Naive B cell (primary cell): ENCODE results near the gene GORASP1. TPM values are rescaled to one million over a fixed set of nuclear protein-coding genes. Genes with fewer than 3 reads are reported as not detected.

Experiments
- ATAC-seq, 2 donors: fragments of 150-1000 bp; cut with Tn5 transposase; 2 replicates each; pipeline ENCODE4 v1.10.0; 2021; ENCODE audit warnings: low read depth in 2 of 2, mild to moderate bottlenecking in 2 of 2, moderate library complexity in 2 of 2
- DNase-seq: peaks from one replicate; pipeline ENCODE4 v3.0.0; 2022
- H3K27ac Mint-ChIP-seq, 6 donors: one replicate each; pipeline ENCODE4 v1.8.0; 2020 to 2022; ENCODE audit warnings: mild to moderate bottlenecking in 6 of 6, mixed read lengths in 6 of 6, moderate library complexity in 5 of 6, inconsistent platforms in 2 of 6
- H3K27me3 Mint-ChIP-seq, 3 donors: one replicate each; pipeline ENCODE4 v1.8.0; 2021 to 2022; ENCODE audit warnings: mixed read lengths in 3 of 3, mild to moderate bottlenecking in 1 of 3
- H3K36me3 Mint-ChIP-seq, 2 donors: one replicate each; pipeline ENCODE4 v1.8.0; 2020 to 2022; ENCODE audit warnings: mixed read lengths in 2 of 2, inconsistent platforms in 1 of 2, mild to moderate bottlenecking in 1 of 2
- H3K4me1 Mint-ChIP-seq, 3 donors: one replicate each; pipeline ENCODE4 v1.8.0; 2020 to 2022; ENCODE audit warnings: mixed read lengths in 3 of 3, inconsistent platforms in 1 of 3, mild to moderate bottlenecking in 1 of 3, moderate library complexity in 1 of 3
- H3K4me3 Mint-ChIP-seq, 8 donors: one replicate each; pipeline ENCODE4 v1.8.0; 2020 to 2022; ENCODE audit warnings: mild to moderate bottlenecking in 8 of 8, mixed read lengths in 8 of 8, moderate library complexity in 8 of 8, inconsistent platforms in 2 of 8
- H3K9me3 Mint-ChIP-seq, 7 donors: one replicate each; pipeline ENCODE4 v1.8.0; 2020 to 2022; ENCODE audit warnings: mixed read lengths in 7 of 7, mild to moderate bottlenecking in 5 of 7, inconsistent platforms in 2 of 7, moderate library complexity in 1 of 7
- polyA plus RNA-seq, 6 donors: library from polyadenylated mRNA; unstranded; fragments of 300-500 nt; fragmentation: Illumina TruSeq; gene quantifications; one replicate each; pipeline ENCODE4 v1.2.3, GENCODE V29; 2021; ENCODE audit warnings: low read depth in 6 of 6

The GORASP1 gene
- polyA plus RNA-seq, 6 donors from 2014 or later = 19.7 to 36.7 (median 27.2) TPM

DNA sequence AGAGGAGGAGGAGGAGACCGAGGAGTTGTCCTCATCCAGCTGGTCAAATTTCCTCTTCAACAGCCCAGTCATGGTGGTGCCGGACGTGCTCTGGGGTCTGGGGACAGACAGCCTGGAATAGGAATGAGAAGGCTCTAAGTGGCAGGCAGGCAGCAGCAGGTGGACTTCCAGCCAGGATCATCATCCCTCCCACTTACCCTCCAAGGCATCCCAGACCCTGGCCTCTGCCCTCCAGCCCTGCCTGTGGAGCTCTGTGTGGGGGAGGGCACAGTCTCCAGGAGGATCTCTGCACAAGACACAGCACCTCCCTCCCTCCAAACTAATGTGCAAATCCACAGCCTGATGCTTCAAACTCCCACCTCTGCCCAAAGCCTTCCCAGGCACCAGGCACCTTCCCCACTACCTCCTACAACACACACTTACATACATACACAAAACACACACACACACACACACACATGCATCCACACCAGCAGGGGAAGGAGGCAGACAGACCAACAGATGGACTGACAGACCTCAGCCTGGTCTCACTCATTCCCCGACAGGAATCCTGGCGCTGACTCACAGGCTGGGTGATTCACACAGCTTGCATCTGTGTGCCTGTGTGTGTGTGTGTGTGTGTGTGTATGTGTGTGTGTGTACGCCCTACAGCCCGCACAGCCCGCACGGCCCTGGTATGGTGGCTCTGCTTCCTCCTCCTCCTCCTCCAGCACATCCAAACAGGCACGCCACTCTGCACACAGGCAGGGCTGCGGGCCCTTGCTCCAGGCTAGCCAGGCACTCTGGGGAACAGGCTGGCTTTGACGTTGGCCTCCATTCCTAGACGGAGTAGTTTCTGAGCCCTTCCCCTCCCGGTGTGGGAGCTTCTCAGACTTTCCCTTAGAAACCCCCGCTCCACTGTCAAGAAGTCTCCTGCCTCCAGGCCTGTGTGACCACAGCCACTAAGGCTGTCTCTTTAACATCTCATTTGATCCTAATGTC is 39.5 kb upstream of the GORASP1 start:
- peak; percentile 7 to 11 for ATAC-seq
- no peak for DNase-seq
- H3K27me3 Mint-ChIP-seq = no peaks in the 10 kb centered on the region
- peaks cover 0 to 2% (median 0%) of the 10 kb centered on the region in 7 donors for H3K9me3 Mint-ChIP-seq
- peak overlapping the region; percentile 96 to 100 (median 98) for H3K27ac Mint-ChIP-seq
- peaks cover 8 to 9% of the 10 kb centered on the region in 2 donors for H3K36me3 Mint-ChIP-seq
- peak overlapping the region; percentile 80 to 99 (median 89) for H3K4me3 Mint-ChIP-seq
- peaks cover 77 to 88% (median 79%) of the 10 kb centered on the region in 3 donors for H3K4me1 Mint-ChIP-seq

DNA sequence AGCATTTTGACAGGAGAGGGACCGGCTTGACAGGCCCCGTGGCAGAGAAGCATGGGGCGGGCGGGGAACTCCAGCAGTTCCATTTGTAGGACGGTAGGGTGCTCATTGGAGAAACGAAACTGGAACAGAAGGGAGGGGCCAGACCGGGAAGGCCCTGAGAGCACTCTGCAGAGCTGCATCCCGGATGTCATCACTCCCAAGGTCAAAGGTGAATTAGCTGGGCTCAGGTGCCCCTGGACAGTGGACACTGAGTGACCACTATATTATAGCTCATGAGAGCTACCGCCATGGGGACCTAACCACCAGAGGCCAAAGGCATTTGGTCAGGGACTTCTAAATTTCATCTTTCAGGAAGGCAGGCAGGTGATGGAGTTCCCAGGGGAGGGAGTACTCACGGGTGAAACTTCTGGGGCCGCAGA is 38.7 kb upstream of the GORASP1 start:
- no peaks in the 10 kb centered on the region for H3K27me3 Mint-ChIP-seq
- peaks cover 79 to 88% (median 79%) of the 10 kb centered on the region in 3 donors for H3K4me1 Mint-ChIP-seq
- ATAC-seq (no peak), DNase-seq (no peak)
- H3K4me3 Mint-ChIP-seq = peak overlapping the region; percentile 77 to 99 (median 89)
- peaks cover 8 to 9% of the 10 kb centered on the region in 2 donors for H3K36me3 Mint-ChIP-seq
- H3K9me3 Mint-ChIP-seq = peaks cover 0 to 2% (median 0%) of the 10 kb centered on the region in 7 donors
- H3K27ac Mint-ChIP-seq = peak overlapping the region; percentile 21 to 100 (median 88)

DNA sequence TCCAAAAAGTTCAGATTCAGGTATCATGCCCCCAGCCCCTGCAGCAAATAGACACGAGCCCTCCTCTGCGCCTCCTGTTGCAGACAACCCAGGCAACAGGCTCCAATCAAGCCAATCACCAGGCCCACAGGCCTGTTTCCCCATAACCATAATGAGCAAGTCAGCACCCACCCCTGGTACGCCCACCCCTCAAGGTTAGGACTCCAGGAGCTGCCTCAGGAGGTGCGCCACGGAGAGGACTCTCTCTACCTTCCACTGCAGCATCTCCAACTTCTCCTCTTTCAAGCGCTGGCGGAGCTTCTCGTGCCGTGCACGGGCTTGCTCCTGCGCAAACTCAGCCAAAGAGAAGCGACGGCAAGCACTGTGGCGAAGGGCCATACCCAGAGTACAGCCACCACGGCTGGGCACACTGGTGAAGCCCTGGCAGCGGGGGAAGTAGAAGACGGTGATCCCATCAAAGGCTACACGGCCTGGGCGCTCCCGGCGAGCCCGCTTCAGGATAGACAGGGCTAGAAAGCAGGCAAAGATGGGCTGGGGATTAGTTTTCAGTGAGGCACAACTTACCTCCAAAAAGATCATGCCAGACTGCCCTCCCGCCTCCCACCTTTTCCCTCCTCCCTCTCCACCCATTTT is 37.4 kb upstream of the GORASP1 start:
- DNase-seq (no peak), ATAC-seq (no peak)
- Mint-ChIP-seq H3K4me3 (peak overlapping the region in 5 of 8 donors; percentile 16 to 68 (median 53)), H3K27ac (peak overlapping the region in 4 of 6 donors; percentile 77 to 88 (median 82)), H3K36me3 (peaks cover 8 to 9% of the 10 kb centered on the region in 2 donors), H3K9me3 (peaks cover 0 to 2% (median 0%) of the 10 kb centered on the region in 7 donors), H3K27me3 (no peaks in the 10 kb centered on the region), H3K4me1 (peaks cover 73 to 84% (median 77%) of the 10 kb centered on the region in 3 donors)

DNA sequence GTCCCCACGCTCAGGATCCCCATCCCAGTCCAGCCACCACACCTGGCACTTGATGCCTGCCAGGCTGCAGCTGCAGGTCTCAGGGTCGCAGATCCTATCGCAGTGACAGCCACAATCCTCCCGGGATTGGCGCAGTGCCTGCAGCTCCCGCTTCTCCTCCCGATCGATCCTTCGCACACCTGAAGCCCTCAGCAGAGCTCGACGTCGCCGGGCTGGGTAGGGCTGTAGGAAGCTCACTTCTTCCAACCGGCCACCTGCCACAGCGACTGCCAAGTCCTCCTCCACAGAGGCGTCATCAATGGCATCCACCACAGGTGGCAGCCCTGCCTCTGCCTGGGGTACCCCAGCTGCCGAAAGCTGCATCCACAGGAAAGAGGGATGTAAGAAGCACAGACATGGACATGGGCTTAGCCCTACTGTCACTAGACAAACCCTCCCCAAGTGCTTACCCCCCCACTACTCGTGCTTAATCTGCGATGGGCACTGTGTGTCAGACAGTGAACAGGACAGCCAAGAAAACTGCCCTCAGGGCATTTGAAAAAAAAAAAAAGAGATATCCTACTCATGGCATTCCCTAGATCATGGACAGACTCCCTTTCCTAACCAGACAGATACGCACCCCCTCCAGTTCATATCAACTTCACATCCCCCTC is 36.8 kb upstream of the GORASP1 start:
- H3K4me1 Mint-ChIP-seq = peaks cover 67 to 78% (median 71%) of the 10 kb centered on the region in 3 donors
- H3K4me3 Mint-ChIP-seq = peak overlapping the region in 3 of 8 donors; percentile 16 to 68 (median 53)
- peaks cover 8 to 9% of the 10 kb centered on the region in 2 donors for H3K36me3 Mint-ChIP-seq
- H3K27me3 Mint-ChIP-seq = no peaks in the 10 kb centered on the region
- peak overlapping the region in 5 of 6 donors; percentile 21 to 88 (median 82) for H3K27ac Mint-ChIP-seq
- peaks cover 0 to 2% (median 0%) of the 10 kb centered on the region in 7 donors for H3K9me3 Mint-ChIP-seq
- ATAC-seq (no peak), DNase-seq (no peak)

DNA sequence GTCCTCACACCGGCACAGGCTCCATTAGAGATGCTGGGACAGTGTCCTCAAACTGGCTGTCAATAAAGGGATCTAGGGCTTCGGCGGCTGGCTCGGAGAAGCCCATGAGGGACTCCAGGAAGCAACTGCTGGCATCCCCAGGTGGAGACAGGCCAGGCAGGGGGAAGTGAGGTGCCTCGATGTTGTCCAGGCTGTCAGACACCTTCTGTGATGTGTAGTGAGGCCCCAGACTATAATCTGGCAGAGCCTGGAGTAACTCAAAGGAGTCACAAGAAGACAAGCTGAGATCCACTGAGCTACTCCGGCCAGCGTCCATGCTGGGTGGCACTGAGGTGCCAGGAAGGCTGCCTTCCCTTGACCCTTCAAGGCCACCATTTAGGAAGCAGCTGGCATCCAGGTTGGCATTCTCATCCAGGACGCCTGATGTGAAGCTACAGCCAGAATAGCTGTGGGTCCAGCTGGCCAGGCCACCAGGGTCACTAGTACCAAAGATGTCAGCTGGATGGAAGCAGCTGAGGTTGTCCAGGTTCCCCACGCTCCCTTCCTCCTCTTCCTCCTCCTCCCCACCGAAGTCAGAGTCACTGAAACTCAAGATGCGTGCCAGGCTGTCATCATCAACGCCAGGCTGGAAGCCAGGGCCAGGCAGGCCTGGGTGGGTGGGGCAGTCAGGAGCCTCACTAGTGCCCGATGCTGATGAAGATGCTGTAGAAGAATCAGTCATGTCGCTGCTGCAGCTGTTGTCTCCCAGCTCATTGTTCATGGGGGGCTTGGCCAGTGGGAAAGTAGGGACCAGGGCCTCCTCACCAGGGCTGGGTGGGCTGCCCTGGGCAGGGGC is 35.8 kb upstream of the GORASP1 start:
- H3K27ac Mint-ChIP-seq = peak overlapping the region in 4 of 6 donors; percentile 49 to 92 (median 74)
- peak overlapping the region in 3 of 8 donors; percentile 58 to 74 (median 68) for H3K4me3 Mint-ChIP-seq
- DNase-seq (no peak), ATAC-seq (no peak)
- peaks cover 57 to 68% (median 64%) of the 10 kb centered on the region in 3 donors for H3K4me1 Mint-ChIP-seq
- H3K27me3 Mint-ChIP-seq = no peaks in the 10 kb centered on the region
- H3K36me3 Mint-ChIP-seq = peaks cover 8 to 9% of the 10 kb centered on the region in 2 donors
- H3K9me3 Mint-ChIP-seq = peaks cover 0 to 2% (median 0%) of the 10 kb centered on the region in 7 donors

DNA sequence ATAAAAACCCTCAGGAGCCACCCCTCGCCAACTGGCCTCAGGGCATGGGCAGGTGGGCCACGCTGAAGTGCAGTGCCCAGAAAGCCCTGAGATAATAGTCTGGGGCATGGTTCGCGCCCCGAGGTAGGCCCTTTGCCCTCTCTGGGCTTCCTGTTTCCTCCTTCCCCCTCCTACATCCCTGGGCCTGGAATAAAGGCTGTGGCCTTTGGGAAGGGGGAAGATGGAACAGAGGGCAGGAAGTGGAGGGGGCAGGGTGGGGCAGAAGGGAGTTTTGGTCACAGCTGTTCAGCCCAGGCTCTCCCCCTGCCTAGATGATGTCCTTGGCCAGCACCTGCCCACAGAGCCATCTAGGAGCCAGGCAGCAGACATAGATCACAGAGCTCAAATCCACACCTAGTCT is 34.6 kb upstream of the GORASP1 start:
- no peak for DNase-seq
- H3K4me3 Mint-ChIP-seq = peak overlapping the region in 5 of 8 donors; percentile 39 to 74 (median 60)

DNA sequence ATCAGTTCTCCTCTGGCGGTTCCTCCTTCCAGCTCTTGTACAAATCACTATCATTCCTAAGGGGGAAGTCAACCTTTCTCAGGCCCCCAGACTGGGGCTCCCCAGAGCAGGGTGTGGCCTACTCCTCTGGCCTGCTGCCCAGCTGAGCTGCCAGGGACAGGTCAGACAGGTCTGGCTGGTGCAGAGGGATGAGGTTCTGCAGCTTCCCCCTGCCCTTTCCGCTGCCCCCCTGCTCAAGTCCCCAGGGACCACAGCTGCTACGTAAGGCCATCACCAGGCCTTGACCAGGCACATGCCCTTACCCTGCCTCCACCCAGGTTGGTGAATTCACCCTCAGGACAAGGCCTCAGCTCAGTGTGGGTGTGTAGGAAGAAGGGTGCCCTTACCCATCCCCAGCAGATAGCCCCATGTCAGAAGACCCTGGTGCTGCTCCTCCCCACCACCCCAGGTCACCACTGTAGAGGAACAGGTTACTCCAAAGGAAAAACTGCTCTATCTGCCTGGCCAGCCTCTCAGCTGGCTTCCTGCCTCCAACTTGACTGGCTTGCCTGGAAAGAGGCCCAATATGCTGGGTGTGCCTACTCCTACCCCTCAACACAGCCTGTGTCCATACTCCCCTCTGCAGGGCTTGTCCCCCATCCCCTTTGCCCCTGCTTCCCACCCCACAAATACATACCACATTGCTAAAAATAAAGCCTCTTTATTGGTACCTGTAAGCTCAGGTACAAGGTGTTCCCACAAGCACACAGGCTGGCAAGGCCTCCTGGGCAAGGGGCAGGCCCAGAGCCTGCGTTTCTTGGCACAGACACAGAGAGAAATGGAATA is 34.0 kb upstream of the GORASP1 start:
- peaks cover 9 to 13% of the 10 kb centered on the region in 2 donors for H3K36me3 Mint-ChIP-seq
- ATAC-seq (peak; percentile 29 to 32), DNase-seq (no peak)
- peaks cover 39 to 49% (median 46%) of the 10 kb centered on the region in 3 donors for H3K4me1 Mint-ChIP-seq
- H3K27me3 Mint-ChIP-seq = no peaks in the 10 kb centered on the region
- peak overlapping the region in 7 of 8 donors; percentile 30 to 70 (median 53) for H3K4me3 Mint-ChIP-seq
- H3K27ac Mint-ChIP-seq = peak overlapping the region; percentile 16 to 93 (median 88)
- peaks cover 0 to 2% (median 0%) of the 10 kb centered on the region in 7 donors for H3K9me3 Mint-ChIP-seq

More for the DNA sequence above, 34.6 kb upstream of the GORASP1 start:
- Mint-ChIP-seq H3K27ac (peak overlapping the region in 5 of 6 donors; percentile 50 to 93 (median 59)), H3K4me1 (peaks cover 45 to 56% (median 52%) of the 10 kb centered on the region in 3 donors), H3K36me3 (peaks cover 9 to 13% of the 10 kb centered on the region in 2 donors), H3K27me3 (no peaks in the 10 kb centered on the region), H3K9me3 (peaks cover 0 to 2% (median 0%) of the 10 kb centered on the region in 7 donors)
- ATAC-seq = peak; percentile 5 to 8

DNA sequence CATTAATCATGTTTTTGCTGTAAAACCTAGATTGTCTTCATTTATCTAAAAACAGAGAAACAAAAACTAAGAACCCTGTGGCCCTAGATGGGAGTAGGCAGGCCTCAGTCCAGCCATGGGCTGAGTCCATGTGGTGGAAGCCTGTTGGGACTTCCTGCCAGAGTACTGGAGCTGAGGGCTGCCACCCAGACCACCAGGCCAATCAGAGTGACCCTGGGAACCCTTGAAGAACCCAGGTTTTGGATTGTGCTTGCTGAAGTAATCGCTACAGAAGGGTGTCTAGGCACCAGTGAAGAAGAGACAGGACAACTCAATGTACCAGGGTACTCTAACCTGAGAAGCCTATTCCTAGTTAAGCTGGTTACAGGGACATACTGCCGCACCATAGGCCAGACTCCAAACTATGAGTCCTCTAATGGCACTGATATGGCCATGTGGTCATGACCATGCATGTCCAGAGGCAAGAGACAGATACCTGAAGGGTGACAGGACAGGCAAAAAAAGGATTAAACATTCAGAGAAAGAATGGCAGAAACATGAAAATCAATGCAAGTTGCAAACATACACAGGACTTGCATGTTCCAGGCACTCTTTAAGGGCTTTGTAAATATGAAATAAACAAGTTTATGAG is 33.0 kb upstream of the GORASP1 start:
- peak overlapping the region in 4 of 8 donors; percentile 29 to 60 (median 42) for H3K4me3 Mint-ChIP-seq
- ATAC-seq = peak in 1 of 2 donors; percentile 7
- DNase-seq = no peak
- H3K36me3 Mint-ChIP-seq = peaks cover 9% of the 10 kb centered on the region in 2 donors
- H3K27me3 Mint-ChIP-seq = no peaks in the 10 kb centered on the region
- peak overlapping the region; percentile 16 to 88 (median 87) for H3K27ac Mint-ChIP-seq
- peaks cover 0 to 2% (median 0%) of the 10 kb centered on the region in 7 donors for H3K9me3 Mint-ChIP-seq
- peaks cover 30 to 42% (median 38%) of the 10 kb centered on the region in 3 donors for H3K4me1 Mint-ChIP-seq

DNA sequence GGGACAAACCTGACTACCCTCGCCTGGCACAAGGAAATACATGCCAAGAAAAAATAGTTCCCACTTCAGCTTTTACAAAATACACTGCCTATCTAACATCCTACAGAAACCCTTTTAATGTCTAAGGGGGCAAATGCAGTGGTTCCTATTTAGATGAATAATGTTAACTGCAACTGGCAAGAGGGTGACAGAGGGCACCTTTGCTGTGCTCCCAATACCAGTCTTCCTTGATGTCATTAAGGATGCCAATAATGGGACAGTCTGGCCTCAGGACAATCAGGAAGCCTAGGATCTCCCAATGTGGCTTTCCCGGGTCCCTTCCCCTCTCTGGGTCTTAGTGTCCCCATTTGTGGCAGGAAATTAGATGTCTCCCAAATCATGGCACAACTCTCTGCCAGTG is 32.0 kb upstream of the GORASP1 start:
- H3K4me3 Mint-ChIP-seq = peak overlapping the region in 1 of 8 donors; percentile 70
- H3K27me3 Mint-ChIP-seq = no peaks in the 10 kb centered on the region
- no peak for ATAC-seq
- peak overlapping the region in 3 of 6 donors; percentile 66 to 88 (median 83) for H3K27ac Mint-ChIP-seq
- no peaks in the 10 kb centered on the region for H3K9me3 Mint-ChIP-seq
- peaks cover 25 to 38% (median 36%) of the 10 kb centered on the region in 3 donors for H3K4me1 Mint-ChIP-seq
- H3K36me3 Mint-ChIP-seq = peaks cover 3 to 5% of the 10 kb centered on the region in 2 donors
- no peak for DNase-seq

DNA sequence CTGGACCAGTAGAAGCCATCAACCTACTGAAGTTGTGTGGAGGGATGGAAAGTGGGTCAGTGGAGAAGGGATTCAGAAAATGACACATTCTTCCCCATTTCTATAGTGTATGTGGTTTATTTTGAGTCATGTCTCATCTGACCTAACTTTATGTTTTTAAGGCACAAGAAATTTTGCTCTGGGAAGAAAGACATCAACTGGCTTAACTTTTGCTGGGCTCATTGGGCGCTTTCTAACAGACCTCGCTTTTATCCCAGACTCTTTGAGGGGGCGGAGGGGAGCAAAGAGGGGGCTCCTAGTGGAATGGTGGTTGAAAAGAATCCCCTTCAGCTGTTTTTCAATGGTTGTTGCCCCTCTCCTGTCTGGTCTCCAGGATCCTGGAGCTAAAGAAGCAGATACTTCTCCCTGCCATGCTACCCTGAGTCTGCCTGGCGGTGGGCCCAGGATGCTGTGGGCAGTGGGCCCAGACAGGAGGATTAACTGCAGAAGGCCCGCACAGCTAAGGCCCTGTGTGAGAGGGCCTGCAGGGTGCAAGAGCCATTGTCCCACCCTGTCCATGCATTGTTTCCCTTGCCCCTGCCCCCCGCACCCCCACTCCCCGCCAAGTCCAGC is 31.5 kb upstream of the GORASP1 start:
- peak overlapping the region in 4 of 6 donors; percentile 79 to 88 (median 86) for H3K27ac Mint-ChIP-seq
- H3K27me3 Mint-ChIP-seq = no peaks in the 10 kb centered on the region
- H3K36me3 Mint-ChIP-seq = peaks cover 0 to 5% of the 10 kb centered on the region in 2 donors
- ATAC-seq (no peak), DNase-seq (no peak)
- H3K4me1 Mint-ChIP-seq = peaks cover 24 to 35% (median 33%) of the 10 kb centered on the region in 3 donors
- H3K4me3 Mint-ChIP-seq = no peak overlapping the region
- no peaks in the 10 kb centered on the region for H3K9me3 Mint-ChIP-seq
